ENCODE data around the gene ART3.

ART3 gene

GRCh38 chr4:76074993-76075600 lies 588 bp downstream of the ART3 start:
- DNase-seq = no peak

GRCh38 chr4:76078033-76078613 lies 3.6 kb downstream of the ART3 start:
- DNase-seq = no peak

GRCh38 chr4:76083386-76083988 lies 9.0 kb downstream of the ART3 start:
- no peak for DNase-seq

- DNase-seq = no peak
These were observed 10.0 kb downstream of the ART3 start for GRCh38 chr4:76084542-76084941.

GRCh38 chr4:76087007-76087769 lies 12.7 kb downstream of the ART3 start:
- no peak for DNase-seq

DNA sequence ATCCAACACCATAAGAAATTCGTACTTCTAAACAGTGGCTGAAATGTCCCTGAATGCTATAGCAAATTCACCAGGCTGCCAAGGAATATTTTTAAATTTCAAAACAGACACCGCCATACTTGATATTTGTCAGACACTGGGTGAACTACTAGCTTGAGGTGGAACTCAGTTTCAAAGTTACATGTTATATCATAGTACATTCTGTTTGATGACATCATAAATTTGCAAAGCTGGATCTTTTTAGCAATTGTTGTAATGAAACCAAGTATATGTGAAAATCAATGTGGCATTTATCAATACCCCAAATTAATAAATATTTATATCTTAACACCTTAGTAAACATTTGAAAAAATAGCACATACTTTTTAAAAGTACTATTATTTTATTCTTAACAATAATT lies 14.2 kb downstream of the ART3 start:
- DNase-seq = no peak

DNA sequence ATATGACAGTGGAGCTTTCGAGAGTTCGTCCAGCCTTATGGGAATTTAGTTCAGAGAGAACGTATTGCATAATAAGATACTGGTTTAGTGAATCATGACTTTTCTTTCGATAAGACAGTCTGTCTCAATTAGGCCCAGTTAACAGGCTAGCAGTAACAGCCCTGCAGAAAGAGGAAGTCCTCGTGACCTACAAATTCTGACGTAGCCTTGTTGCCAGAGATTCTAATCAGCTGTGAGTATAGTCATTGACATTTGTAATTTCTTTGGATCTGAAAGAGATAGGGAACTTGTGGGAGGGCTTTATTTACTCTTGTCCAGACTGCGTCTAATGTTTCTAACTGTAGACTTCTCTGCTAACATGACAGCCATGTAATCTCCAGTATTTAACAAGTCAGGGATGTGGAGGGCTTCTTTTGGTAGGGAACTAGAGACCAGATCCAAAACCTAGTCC lies 15.8 kb downstream of the ART3 start:
- no peak for DNase-seq

GRCh38 chr4:76091052-76091451 lies 16.5 kb downstream of the ART3 start:
- DNase-seq = no peak

GRCh38 chr4:76095568-76095967 lies 21.1 kb downstream of the ART3 start:
- DNase-seq = no peak

- DNase-seq = no peak
These were observed 21.6 kb downstream of the ART3 start for GRCh38 chr4:76096076-76096475.

DNA sequence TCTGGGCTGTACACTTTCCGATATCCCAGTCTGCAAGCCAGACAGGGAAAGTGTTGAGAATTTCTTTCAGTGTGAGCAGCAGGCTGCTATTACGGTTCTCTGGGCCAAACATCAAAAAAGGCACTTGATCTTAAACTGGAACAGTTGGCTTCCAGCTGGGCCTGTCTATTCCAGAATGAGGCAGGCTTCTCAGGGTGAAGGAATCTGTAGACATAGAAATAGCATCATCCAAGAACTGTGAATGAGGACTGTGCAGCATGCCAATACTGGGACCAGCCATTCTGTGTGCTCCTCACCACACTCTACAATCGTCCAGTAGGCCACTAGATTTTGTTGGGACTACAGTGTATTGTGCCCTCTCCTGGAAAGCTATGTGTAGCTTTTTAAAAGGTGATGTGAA lies 31.1 kb downstream of the ART3 start:
- no peak for DNase-seq

- no peak for DNase-seq
These were observed 31.9 kb downstream of the ART3 start for GRCh38 chr4:76106442-76106841.

GRCh38 chr4:76108467-76109181 lies 34.1 kb downstream of the ART3 start:
- no peak for DNase-seq

GRCh38 chr4:76116821-76117220 lies 42.3 kb downstream of the ART3 start:
- DNase-seq = no peak

- DNase-seq = no peak
These were observed 43.0 kb downstream of the ART3 start for GRCh38 chr4:76117536-76117935.

GRCh38 chr4:76120199-76120598 lies 45.7 kb downstream of the ART3 start:
- no peak for DNase-seq

- no peak for DNase-seq
These were observed 51.3 kb downstream of the ART3 start for GRCh38 chr4:76125816-76126215.

GRCh38 chr4:76127754-76128153 lies 53.2 kb downstream of the ART3 start:
- DNase-seq = no peak

DNA sequence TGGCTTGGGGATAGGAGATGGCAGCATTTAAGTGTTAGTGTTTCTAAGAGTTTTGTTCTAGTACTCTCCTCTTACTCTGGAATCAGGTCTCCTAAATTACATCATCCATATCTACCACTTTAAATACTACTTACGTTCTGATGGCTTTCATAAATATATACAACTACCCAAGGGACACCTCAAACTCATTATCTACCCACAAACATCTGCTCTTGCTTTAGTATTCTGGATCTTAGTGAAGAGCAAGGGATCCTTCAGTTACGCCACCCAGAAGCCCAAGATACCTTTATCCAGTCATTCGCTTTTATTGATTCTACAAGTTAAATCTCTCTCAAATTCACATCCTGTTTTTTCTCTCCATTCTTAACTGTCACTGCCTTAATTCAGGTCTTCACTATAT lies 66.7 kb downstream of the ART3 start:
- no peak for DNase-seq

- no peak for DNase-seq
These were observed 70.0 kb downstream of the ART3 start for GRCh38 chr4:76144546-76144945.

DNA sequence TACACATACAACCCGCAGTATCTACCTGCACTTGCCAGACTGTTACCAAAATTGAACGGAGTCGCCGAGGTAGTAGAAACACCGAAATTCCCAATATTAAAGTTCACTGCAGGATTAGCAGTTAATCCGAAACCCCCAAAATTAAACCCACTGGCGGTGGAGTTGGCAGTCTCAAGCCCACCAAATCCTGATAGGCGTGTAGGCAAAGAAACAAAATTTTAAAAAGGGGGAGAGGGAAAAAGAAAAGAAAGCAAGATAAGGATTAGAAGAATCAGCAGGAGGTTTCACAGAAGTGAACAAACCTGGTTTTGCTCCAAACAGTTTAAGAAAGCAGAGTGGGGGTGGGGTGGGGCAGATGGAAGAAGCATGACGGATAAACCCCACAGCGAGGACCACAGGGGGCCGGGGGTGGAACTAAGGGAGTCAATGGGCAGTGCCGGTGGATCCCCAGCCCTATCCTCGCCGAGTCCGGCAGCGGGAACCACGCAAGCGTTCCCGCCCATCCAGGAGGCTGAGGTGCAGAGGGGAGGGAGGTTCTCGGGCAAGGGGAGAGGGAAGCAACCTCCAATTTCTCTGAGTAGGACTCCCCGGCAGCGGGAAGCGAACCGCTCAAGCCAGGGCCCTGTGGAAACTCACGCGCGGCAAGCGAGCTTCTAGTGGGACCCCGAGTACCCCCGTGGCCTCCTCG lies 73.1 kb downstream of the ART3 start:
- peak; percentile 13 to 26 for DNase-seq

GRCh38 chr4:76148142-76148865 lies 73.8 kb downstream of the ART3 start, which contains the start of gene NUP54:
TSS of gene NUP54 (minus strand) at chr4:76148397. CDS start at chr4:76148374, 23 bp downstream.
- DNase-seq = peak; percentile 93 to 95

Data from activated CD4-positive, alpha-beta T cell treated with anti-CD3 and anti-CD28 coated beads for 4 hours (primary cell).